Body of pancreas (tissue), 4 donors: ENCODE data around the gene SNX32.

Source experiments
- CTCF ChIP-seq, 7 experiments: fragments of 450-650 bp in 4 of 7; fragments of 200-600 bp in 3 of 7; sonication (generic) in 3 of 7; IDR thresholded peaks; one replicate each; pipeline ENCODE4 v1.5.1; 2016 to 2019; ENCODE audit warnings: antibody characterized with exemption in 7 of 7
- POLR2A ChIP-seq, 3 donors: fragments of 450-650 bp; IDR thresholded peaks; one replicate each; pipeline ENCODE4 v1.6.1; 2016; ENCODE audit warnings: antibody characterized with exemption in 3 of 3, mild to moderate bottlenecking in 2 of 3

- TF ChIP-seq CTCF (IDR thresholded peaks at IDR 0.05), result peak in 2 of 7 experiments; percentile 1 to 3
- TF ChIP-seq POLR2A (IDR thresholded peaks at IDR 0.05), result peak; percentile 39 to 71 (median 68)
Observed at GRCh38 chr11:65900125-65900898, 66.5 kb downstream of the SNX32 start, which contains the start of gene FOSL1.
